SK-N-SH treated with all-trans-retinoic acid at 6 μM for 48 hours (cell line): ENCODE measurements around the gene WDR59.

Experiments used
- CREB5 ChIP-seq: fragments of 250-450 bp; sonication (Bioruptor Pico); IDR thresholded peaks from 2 replicates; pipeline ENCODE4 v1.5.1; 2020; ENCODE audit warnings: low read depth, mild to moderate bottlenecking, moderate library complexity
- CSDC2 ChIP-seq: fragments of 250-450 bp; sonication (Bioruptor Pico); IDR thresholded peaks from 2 replicates; pipeline ENCODE4 v1.5.0; 2020; ENCODE audit warnings: mild to moderate bottlenecking, moderate library complexity
- GLIS3 ChIP-seq: fragments of 250-450 bp; sonication (Bioruptor Pico); IDR thresholded peaks from 2 replicates; pipeline ENCODE4 v1.5.0; 2020; ENCODE audit warnings: mild to moderate bottlenecking, moderate library complexity
- ISL1 ChIP-seq: fragments of 250-450 bp; sonication (Bioruptor Pico); IDR thresholded peaks from 2 replicates; pipeline ENCODE4 v2.1.2; 2022; ENCODE audit warnings: mild to moderate bottlenecking, moderate library complexity
- OSR1 ChIP-seq: fragments of 250-450 bp; sonication (Bioruptor Pico); IDR thresholded peaks from 2 replicates; pipeline ENCODE4 v1.8.0; 2022; ENCODE audit warnings: moderate library complexity, mild to moderate bottlenecking, inconsistent platforms
- POU6F1 ChIP-seq: fragments of 250-450 bp; sonication (Bioruptor Pico); IDR thresholded peaks from 2 replicates; pipeline ENCODE4 v1.8.0; 2021; ENCODE audit warnings: low read depth, mild to moderate bottlenecking, moderate library complexity, borderline replicate concordance
- PPARA ChIP-seq: fragments of 250-450 bp; sonication (Bioruptor Pico); IDR thresholded peaks from 2 replicates; pipeline ENCODE4 v1.5.0; 2020; ENCODE audit warnings: mild to moderate bottlenecking, borderline replicate concordance
- ZC3H10 ChIP-seq: fragments of 250-450 bp; sonication (Bioruptor Pico); IDR thresholded peaks from 2 replicates; pipeline ENCODE4 v1.5.1; 2021; ENCODE audit warnings: mild to moderate bottlenecking, moderate library complexity
- ZFP30 ChIP-seq: fragments of 450-650 bp; formaldehyde crosslinking; IDR thresholded peaks from 2 replicates; pipeline ENCODE4 v1.5.0; 2022; ENCODE audit warnings: mild to moderate bottlenecking, moderate library complexity
- ZNF70 ChIP-seq: fragments of 450-650 bp; formaldehyde crosslinking; IDR thresholded peaks from 2 replicates; pipeline ENCODE4 v1.5.0; 2020; ENCODE audit warnings: mild to moderate bottlenecking, moderate library complexity
- ZNF8 ChIP-seq: fragments of 450-650 bp; formaldehyde crosslinking; IDR thresholded peaks from 2 replicates; pipeline ENCODE4 v1.5.0; 2020; ENCODE audit warnings: mild to moderate bottlenecking, moderate library complexity
- TF ChIP-seq, protein P1 (sequence below): fragments of 250-450 bp; sonication (Bioruptor Pico); IDR thresholded peaks from 2 replicates; pipeline ENCODE4 v1.8.0; 2020; ENCODE audit warnings: mild to moderate bottlenecking, moderate library complexity, borderline replicate concordance

DNA sequence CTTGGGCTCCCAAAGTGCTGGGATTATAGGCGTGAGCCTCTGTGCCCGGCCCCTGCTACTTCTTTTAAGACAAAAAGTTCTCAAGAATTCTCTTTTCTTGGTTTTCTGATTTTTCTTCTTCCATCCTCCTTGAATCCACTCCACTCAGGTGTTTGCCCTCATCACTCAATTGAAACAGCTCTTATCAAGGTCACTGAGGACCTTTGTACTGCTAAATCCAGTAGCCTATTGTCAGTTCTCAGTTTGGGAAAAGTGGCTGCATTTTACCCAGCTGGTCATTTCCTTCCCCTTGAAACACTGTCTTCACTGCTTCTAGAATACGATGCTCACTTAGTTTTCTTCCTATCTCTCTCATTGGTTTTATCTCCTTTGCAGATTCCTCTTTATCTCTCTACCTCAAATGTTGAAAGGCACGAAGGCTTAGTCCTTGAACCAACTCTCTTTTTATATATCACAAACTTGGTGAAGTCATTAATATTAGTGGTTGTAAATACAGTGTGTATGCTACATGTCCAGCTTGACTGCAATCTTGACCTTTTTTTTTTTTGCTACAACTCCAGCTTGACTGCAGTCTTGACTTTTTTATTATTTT, 43.7 kb upstream of the WDR59 start:
- TF ChIP-seq CSDC2 (CRISPR knock-in tag) = no peak
- TF ChIP-seq OSR1 (CRISPR knock-in tag) = no peak
- TF ChIP-seq ISL1 (CRISPR knock-in tag) = no peak
- TF ChIP-seq ZC3H10 (CRISPR knock-in tag) = no peak
- TF ChIP-seq ZNF8 (CRISPR knock-in tag) = no peak
- TF ChIP-seq POU6F1 (CRISPR knock-in tag) = no peak
- TF ChIP-seq, protein P1, sequence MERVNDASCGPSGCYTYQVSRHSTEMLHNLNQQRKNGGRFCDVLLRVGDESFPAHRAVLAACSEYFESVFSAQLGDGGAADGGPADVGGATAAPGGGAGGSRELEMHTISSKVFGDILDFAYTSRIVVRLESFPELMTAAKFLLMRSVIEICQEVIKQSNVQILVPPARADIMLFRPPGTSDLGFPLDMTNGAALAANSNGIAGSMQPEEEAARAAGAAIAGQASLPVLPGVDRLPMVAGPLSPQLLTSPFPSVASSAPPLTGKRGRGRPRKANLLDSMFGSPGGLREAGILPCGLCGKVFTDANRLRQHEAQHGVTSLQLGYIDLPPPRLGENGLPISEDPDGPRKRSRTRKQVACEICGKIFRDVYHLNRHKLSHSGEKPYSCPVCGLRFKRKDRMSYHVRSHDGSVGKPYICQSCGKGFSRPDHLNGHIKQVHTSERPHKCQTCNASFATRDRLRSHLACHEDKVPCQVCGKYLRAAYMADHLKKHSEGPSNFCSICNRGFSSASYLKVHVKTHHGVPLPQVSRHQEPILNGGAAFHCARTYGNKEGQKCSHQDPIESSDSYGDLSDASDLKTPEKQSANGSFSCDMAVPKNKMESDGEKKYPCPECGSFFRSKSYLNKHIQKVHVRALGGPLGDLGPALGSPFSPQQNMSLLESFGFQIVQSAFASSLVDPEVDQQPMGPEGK (CRISPR knock-in tag) = no peak
- TF ChIP-seq ZNF70 (CRISPR knock-in tag) = no peak
- TF ChIP-seq PPARA (CRISPR knock-in tag) = no peak
- TF ChIP-seq ZFP30 = no peak
- TF ChIP-seq GLIS3 (CRISPR knock-in tag) = no peak
- no peak for TF ChIP-seq CREB5 (CRISPR knock-in tag)
